Liver (tissue), 3 donors: ENCODE data around the gene RNF183.

ENCODE experiments used
- CTCF ChIP-seq: fragments of 150-350 bp; IDR thresholded peaks from 2 replicates; pipeline ENCODE4 v1.5.1; 2017; ENCODE audit warnings: improper control_type of control experiment, low read depth, low read length; ENCODE audit not compliant: missing input control
- GABPA ChIP-seq, 2 donors: IDR thresholded peaks in 1 of 2; conservative IDR thresholded peaks in 1 of 2; 2 replicates each; pipeline ENCODE4 v1.6.1; 2016; ENCODE audit warnings: antibody characterized with exemption in 2 of 2, mild to moderate bottlenecking in 1 of 2, moderate library complexity in 1 of 2
- JUND ChIP-seq, 2 donors: IDR thresholded peaks; 2 replicates each; pipeline ENCODE4 v1.6.1; 2016; ENCODE audit warnings: antibody characterized with exemption in 2 of 2
- REST ChIP-seq: IDR thresholded peaks from 2 replicates; pipeline ENCODE4 v1.6.1; 2016; ENCODE audit warnings: antibody characterized with exemption, mild to moderate bottlenecking
- RXRA ChIP-seq, 2 donors: IDR thresholded peaks; 2 replicates each; pipeline ENCODE4 v1.6.1; 2017 to 2018; ENCODE audit warnings: antibody characterized with exemption in 2 of 2, mild to moderate bottlenecking in 1 of 2
- SP1 ChIP-seq: IDR thresholded peaks from 2 replicates; pipeline ENCODE4 v1.6.1; 2018; ENCODE audit warnings: antibody characterized with exemption, mild to moderate bottlenecking
- donor health status: healthy.
- donor health status: healthy.

GRCh38 chr9:113275157-113276131, 27.7 kb downstream of the RNF183 start, which contains the start of the genes CDC26 and PRPF4:
- TF ChIP-seq RXRA (IDR thresholded peaks at IDR 0.05), result peak; percentile 94 to 96
- peak; percentile 74 for TF ChIP-seq SP1
- no peak for TF ChIP-seq CTCF
- peak; percentile 57 to 74 for TF ChIP-seq JUND (IDR thresholded peaks at IDR 0.05)
- peak; percentile 83 for TF ChIP-seq REST
- TF ChIP-seq GABPA (IDR thresholded peaks at IDR 0.05 in 1 of 2, conservative IDR thresholded peaks at IDR 0.05 in 1 of 2), result peak; percentile 89 to 98
